ENCODE results near the gene OR14K1. TPM values are rescaled to one million over a fixed set of nuclear protein-coding genes. Genes with fewer than 3 reads are reported as not detected.

Gene OR14K1
- total RNA-seq, 1 experiment from 2014 or later = not detected

DNA sequence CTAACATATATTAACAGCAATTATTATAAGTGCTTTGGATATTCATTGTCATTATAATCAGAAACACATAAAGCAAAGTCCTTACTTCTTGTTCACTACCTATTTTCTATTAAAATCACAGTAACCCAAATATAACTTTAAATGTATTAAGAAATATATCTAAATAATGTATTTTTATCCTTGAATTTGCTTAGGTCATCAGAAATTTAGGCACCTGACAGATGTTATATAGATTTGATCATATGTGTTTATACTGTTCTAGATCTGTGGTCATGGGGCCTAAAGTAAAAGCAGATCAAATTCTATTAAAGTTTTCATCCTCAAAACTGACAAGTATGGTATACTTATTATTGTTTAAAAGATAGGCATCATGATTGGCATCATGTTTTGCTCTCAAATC is 31.2 kb downstream of the OR14K1 start:
- DNase-seq = no peak
- CTCF ChIA-PET = no interaction called here
- TF ChIP-seq, protein P1, sequence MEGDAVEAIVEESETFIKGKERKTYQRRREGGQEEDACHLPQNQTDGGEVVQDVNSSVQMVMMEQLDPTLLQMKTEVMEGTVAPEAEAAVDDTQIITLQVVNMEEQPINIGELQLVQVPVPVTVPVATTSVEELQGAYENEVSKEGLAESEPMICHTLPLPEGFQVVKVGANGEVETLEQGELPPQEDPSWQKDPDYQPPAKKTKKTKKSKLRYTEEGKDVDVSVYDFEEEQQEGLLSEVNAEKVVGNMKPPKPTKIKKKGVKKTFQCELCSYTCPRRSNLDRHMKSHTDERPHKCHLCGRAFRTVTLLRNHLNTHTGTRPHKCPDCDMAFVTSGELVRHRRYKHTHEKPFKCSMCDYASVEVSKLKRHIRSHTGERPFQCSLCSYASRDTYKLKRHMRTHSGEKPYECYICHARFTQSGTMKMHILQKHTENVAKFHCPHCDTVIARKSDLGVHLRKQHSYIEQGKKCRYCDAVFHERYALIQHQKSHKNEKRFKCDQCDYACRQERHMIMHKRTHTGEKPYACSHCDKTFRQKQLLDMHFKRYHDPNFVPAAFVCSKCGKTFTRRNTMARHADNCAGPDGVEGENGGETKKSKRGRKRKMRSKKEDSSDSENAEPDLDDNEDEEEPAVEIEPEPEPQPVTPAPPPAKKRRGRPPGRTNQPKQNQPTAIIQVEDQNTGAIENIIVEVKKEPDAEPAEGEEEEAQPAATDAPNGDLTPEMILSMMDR (IDR thresholded peaks at IDR 0.05; ENCODE audit: unreplicated experiment) = no peak
- Mint-ChIP-seq H3K4me3 (ENCODE audit: low read depth, unreplicated experiment) (no peak overlapping the region), H3K27ac (ENCODE audit: unreplicated experiment) (no peak overlapping the region), H3K27me3 (ENCODE audit: unreplicated experiment) (no peaks in the 10 kb centered on the region), H3K4me1 (ENCODE audit: low read depth, unreplicated experiment) (no peaks in the 10 kb centered on the region), H3K36me3 (ENCODE audit: insufficient read depth, unreplicated experiment) (no peaks in the 10 kb centered on the region), H3K9me3 (ENCODE audit: low read depth, unreplicated experiment) (peaks cover 5% of the 10 kb centered on the region)
- intact Hi-C loops (cut with micrococcal nuclease; ENCODE audit: unreplicated experiment) = no loop called here
- no TSS peak for BruUV-seq (replicated peaks)

Other genes with a start within 250 kb of the OR14K1 start
- gene OR2C3, start 202.2 kb upstream of the OR14K1 start, total RNA-seq (2022) = not detected in 2 replicates
- gene GCSAML, start 189.5 kb upstream of the OR14K1 start, total RNA-seq (2022) = not detected in 2 replicates
- not detected in 2 replicates for gene OR2G2, start 150.3 kb upstream of the OR14K1 start, total RNA-seq (2022)
- not detected in 2 replicates for gene OR2G3, start 133.0 kb upstream of the OR14K1 start, total RNA-seq (2022)
- gene OR13G1, start 58.9 kb upstream of the OR14K1 start, total RNA-seq (2022) = not detected in 2 replicates
- not detected in 2 replicates for gene OR6F1, start 22.0 kb upstream of the OR14K1 start, total RNA-seq (2022)
- gene OR14A2, start 9.5 kb downstream of the OR14K1 start, total RNA-seq (2022) = not detected in 2 replicates
- not detected in 2 replicates for gene OR1C1, start 21.9 kb downstream of the OR14K1 start, total RNA-seq (2022)
- not detected in 2 replicates for gene OR14A16, start 85.5 kb downstream of the OR14K1 start, total RNA-seq (2022)
- gene OR11L1, start 103.3 kb downstream of the OR14K1 start, total RNA-seq (2022) = not detected in 2 replicates
- not detected in 2 replicates for gene TRIM58, start 118.6 kb downstream of the OR14K1 start, total RNA-seq (2022)
- not detected in 2 replicates for gene OR2W3, start 157.0 kb downstream of the OR14K1 start, total RNA-seq (2022)
- not detected in 2 replicates for gene OR2T8, start 181.6 kb downstream of the OR14K1 start, total RNA-seq (2022)
- not detected in 2 replicates for gene OR2AJ1, start 186.3 kb downstream of the OR14K1 start, total RNA-seq (2022)
- not detected in 2 replicates for gene OR2L8, start 210.2 kb downstream of the OR14K1 start, total RNA-seq (2022)
- gene OR2AK2, start 226.6 kb downstream of the OR14K1 start, total RNA-seq (2022) = not detected in 2 replicates

Data from Calu3 (cell line).